GM19240 (cell line): ENCODE data around the gene LRMDA.

ENCODE experiments used
- DNase-seq: peaks from one replicate; pipeline ENCODE4 v3.0.0; 2011; ENCODE audit warnings: low spot score; ENCODE audit not compliant: insufficient read length

Gene LRMDA

GRCh38 chr10:76190634-76191270 is 759.3 kb downstream of the LRMDA start:
- DNase-seq = no peak

DNA sequence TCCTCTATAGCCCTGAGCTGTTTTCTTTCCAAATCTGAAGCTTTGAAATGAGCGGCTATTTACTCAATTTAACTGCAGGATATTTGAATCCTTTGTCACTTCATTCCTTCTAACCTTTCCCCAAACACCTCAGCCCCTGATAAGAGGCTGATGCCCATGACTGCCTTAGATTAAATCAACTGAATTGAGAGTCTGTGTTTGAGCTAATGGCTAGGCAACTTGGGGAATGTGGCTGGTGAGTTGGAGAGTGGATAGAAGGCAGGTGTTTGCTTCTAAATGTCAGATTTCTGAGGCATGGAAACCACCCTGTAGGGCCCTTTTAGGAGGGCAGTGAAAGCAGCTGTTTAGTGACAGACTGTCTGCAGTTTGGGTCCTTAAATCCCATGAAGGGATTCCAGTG is 759.9 kb downstream of the LRMDA start:
- no peak for DNase-seq

DNA sequence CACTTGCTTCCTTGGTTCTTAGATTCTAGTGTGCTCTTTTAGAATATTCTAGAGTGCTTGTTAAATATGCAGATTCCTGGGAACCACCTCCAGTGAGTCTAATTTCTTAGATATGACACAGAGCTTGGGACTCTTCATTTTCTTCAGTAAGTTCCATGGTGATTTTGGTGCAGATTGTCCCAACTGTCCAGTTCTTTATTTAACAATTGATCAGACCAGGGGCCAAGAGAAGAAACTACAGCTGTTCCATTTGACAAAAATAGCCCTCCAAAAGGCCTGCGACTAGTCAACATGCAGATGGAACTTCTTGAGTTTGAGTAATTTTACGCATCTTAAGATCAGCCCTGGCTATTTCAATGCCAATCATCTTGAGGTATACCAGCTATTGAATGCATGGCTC is 760.7 kb downstream of the LRMDA start:
- DNase-seq = no peak

GRCh38 chr10:76192694-76193320 is 761.4 kb downstream of the LRMDA start:
- DNase-seq = no peak

DNA sequence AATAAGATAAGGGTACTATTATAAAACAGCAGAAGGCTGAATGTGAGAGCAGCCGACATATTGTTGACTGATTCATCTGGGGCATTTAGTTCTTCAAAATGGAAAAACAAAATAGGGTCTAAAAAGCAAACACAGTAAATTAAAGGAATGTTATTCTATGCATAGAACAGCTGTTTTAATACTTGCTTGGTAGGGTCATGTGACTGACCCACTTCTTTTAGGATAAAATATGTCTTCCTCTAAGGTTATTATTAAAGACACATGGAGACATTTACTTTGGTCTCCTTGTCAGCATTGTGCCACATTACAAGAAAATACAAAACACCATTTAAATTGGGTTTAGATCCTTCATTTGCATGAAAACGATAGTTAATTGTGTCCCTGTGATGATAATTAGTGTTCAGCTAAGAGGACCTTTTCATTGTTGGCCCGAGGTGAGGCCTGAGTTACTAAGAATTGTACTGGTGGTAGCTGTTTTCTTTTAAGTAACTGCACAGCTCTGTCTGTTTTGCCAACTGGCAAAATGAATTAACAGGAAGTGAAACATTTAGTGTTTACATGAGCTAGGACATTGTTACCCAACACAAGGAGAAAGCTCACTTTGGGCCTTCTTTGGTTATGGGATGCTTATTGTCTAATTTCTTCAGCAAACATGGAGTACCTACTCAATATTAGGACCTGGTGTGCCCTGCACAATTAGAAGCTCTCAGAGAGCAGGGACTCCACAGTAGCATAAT is 764.4 kb downstream of the LRMDA start:
- DNase-seq = no peak

- no peak for DNase-seq
Observed at GRCh38 chr10:76197293-76197692, 765.9 kb downstream of the LRMDA start.

- no peak for DNase-seq
Observed at GRCh38 chr10:76198287-76199035, 767.0 kb downstream of the LRMDA start.

- DNase-seq = no peak
Observed at GRCh38 chr10:76201962-76202361, 770.5 kb downstream of the LRMDA start.

- no peak for DNase-seq
Observed at GRCh38 chr10:76202777-76203176, 771.4 kb downstream of the LRMDA start.

GRCh38 chr10:76205361-76205760 is 773.9 kb downstream of the LRMDA start:
- DNase-seq = no peak

DNA sequence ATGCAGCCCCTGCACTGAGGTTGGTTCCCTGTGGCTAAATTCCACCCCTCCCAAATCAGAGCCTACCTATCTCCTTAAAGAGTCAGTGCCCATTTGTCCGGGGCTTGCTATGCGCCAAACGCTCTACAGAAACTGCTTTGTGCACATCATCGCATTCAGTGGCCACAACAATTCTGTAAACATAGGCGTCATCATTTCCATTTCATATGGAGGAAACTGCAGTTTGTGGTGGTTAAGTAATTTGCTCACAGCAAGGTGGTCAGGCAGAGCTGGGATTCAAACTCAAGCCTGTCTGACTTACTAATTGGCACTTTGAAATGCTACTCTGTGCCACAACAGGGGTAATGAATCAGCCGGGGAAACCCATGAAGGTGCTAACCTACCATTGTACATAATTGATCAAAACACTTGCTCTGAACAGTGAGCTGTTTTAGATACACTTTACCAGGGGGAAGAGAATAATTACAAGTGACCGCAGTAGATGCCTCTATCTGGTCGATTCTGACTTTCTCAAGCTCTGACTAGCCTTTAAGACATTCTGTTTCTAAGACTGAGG is 775.5 kb downstream of the LRMDA start:
- DNase-seq = no peak

DNA sequence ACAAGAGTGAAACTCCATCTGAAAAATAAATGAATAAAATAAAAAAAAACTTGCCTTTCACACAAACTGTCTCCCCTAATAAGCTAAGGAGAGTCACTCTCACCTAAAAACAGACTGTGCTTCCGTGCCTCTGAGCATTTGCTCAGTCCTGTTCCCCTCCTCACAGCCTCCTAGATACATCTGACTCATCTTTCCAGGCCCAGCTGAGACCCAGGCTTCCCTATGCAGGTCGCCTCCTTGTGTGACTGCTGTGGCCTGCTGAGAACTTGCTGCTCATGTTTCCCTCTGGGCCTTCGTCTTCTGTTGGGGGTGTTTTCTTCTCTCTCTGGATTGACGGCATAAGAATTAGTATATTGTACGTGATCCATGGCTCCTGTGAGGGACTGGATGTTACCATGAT is 777.7 kb downstream of the LRMDA start:
- no peak for DNase-seq

- no peak for DNase-seq
Observed at GRCh38 chr10:76210211-76210610, 778.8 kb downstream of the LRMDA start.

DNA sequence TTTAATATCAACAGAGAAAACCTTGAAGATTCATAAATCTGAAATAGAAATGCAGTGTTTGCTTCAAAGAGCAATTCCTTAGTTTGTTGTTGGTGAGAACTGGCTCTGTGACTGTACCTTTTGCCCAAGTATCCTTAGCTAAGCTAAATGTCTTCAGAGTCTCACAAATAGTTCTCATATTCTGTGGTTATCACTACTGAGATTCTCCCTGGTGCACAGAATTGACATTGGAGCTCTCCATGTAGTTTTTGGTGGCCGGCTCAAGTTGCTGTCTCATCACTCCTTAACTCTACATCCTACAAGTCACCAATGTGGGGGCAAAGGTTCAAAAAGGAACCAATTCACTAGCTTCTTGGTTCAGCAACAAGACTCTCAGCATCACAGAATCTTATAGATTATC is 780.3 kb downstream of the LRMDA start:
- DNase-seq = no peak

DNA sequence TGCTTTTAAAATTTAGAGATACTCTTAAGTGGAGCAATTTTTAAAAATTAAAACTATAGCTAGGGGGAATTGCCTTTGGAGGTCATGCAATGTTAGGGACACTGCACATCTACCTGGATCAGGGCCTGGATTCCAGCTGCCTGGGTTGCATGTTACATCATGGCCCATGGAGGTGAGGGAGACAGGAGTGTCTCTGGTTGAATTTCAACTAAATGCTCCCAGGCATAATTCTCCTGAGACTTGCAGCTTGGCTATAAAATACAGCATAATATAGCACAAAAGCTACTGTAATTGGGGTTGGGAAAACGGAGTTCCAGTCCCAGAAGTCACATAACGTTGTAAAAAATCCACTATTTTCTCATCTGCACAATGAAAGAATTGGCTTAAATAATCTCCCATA is 782.5 kb downstream of the LRMDA start:
- no peak for DNase-seq

GRCh38 chr10:76218035-76218434 is 786.6 kb downstream of the LRMDA start:
- DNase-seq = no peak

GRCh38 chr10:76229341-76229740 is 797.9 kb downstream of the LRMDA start:
- no peak for DNase-seq

- DNase-seq = no peak
Observed at GRCh38 chr10:76230921-76231285, 799.5 kb downstream of the LRMDA start.

- no peak for DNase-seq
Observed at GRCh38 chr10:76231286-76231934, 800.0 kb downstream of the LRMDA start.

DNA sequence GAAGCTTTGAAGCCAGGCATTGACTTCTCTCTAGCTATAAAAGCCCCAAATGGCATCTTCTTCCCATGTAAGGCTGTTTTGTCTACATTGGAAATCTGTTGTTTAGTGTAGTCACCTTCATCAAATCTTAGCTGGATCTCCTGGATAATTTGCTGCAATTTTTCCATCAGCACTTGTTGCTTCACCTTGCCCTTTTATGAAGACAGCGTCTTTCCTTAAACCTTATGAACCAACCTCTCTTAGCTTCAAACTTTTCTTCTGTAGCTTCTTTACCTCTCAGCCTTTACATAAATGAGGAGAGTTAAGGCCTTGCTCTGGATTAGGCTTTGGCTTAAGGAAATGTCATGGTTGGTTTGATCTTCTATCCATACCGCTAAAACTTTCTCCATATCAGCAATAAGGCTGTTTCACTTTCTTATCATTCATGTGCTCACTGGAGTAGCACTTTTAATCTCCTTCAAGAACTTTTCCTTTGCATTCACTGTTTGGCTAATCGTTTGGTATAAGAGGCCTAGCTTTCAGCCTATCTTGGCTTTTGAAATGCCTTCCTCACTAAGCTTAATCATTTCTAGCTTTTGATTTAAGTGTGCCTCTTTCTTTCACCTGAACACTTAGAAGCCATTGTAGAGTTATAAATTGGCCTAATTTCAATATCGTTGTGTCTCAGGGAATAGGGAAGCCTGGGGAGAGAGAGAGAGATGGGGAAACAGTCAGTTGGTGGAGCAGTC is 803.2 kb downstream of the LRMDA start:
- no peak for DNase-seq

DNA sequence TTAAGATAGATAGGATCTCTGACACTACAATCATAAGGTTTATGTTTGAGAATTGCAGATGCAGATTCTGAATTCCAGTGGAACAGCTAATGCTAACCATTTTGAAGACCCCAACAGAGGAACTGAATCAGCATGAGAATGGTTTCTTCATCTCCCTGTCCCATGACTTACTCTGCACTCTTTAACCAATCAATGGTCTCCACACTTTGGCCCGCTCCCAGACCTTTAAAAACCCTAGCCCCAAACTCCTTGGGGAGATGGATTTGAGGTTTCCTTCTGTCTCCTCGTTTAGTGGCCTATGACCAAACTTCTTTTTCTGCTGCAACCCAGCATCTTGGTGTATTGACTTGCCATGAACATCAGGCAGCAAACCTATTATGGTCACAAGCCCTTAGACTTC is 804.9 kb downstream of the LRMDA start:
- no peak for DNase-seq
